ENCODE data around the gene STARD13. TPM values are rescaled to one million over a fixed set of nuclear protein-coding genes. Genes with fewer than 3 reads are reported as not detected.

The STARD13 gene
- 7.3 and 9.1 TPM in 2 replicates for total RNA-seq

GRCh38 chr13:33285420-33286124, at the start of gene STARD13:
Gene STARD13 (minus strand): TSS chr13:33285755. CDS start chr13:33285638, 117 bp downstream.

Data from pericardium fibroblast (primary cell).